ENCODE results near the gene FSTL3. TPM values are rescaled to one million over a fixed set of nuclear protein-coding genes. Genes with fewer than 3 reads are reported as not detected.

The FSTL3 gene
- total and polyA plus RNA-seq, 2 of the 13 experiments (the other 11 are each of a cell fraction or from before 2014, with no cell fraction given) = 13.5 to 15.6 TPM

DNA sequence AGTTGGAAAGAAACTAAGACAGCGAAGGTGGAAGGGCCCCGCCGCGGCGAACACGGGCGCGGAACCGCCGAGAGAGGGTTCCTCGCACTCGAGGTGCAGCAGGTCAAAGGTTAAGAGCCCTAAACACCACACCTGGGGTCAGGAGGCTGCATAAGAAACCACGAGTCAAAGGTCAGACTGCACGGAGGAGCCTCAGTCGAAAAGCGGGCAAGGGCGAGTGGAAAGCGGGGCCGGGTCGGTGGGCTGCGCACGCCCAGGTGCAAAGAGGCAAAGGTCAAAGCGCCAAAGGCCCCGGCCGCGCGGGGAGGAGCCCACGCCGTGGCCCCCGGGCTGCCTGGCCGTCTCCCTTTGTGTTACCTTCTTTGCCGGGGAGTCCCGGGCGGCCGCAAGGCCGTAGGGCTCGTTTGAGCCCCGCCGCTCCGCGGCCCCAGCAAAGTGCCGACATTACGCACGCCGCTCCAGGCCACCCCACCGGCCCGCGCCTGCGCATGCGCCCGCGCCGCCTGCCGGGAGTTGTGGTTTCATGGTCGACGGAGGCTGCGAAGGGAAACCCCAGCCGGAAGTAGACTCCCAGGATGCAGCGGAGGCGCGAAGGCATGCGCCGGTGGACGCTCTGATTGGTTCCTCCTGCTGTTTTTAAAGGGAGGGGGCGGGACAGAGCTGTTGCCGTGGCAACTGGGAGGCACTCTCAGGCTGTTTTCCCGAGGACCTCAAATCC lies 43.0 kb upstream of the FSTL3 start, which contains the start of gene POLRMT (continued):
- TF ChIP-seq, protein P1, sequence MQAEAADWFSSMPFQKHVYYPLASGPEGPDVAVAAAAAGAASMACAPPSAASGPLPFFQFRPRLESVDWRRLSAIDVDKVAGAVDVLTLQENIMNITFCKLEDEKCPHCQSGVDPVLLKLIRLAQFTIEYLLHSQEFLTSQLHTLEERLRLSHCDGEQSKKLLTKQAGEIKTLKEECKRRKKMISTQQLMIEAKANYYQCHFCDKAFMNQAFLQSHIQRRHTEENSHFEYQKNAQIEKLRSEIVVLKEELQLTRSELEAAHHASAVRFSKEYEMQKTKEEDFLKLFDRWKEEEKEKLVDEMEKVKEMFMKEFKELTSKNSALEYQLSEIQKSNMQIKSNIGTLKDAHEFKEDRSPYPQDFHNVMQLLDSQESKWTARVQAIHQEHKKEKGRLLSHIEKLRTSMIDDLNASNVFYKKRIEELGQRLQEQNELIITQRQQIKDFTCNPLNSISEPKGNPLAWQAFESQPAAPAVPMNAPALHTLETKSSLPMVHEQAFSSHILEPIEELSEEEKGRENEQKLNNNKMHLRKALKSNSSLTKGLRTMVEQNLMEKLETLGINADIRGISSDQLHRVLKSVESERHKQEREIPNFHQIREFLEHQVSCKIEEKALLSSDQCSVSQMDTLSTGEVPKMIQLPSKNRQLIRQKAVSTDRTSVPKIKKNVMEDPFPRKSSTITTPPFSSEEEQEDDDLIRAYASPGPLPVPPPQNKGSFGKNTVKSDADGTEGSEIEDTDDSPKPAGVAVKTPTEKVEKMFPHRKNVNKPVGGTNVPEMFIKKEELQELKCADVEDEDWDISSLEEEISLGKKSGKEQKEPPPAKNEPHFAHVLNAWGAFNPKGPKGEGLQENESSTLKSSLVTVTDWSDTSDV (CRISPR knock-in tag; IDR thresholded peaks at IDR 0.05) = no peak
- 0 out of 2 replicates have a peak, but pooled peaks have one; percentile 28 for TF ChIP-seq ZMAT3 (CRISPR knock-in tag; conservative IDR thresholded peaks at IDR 0.05)
- no peak for TF ChIP-seq ZNF30 (CRISPR knock-in tag; IDR thresholded peaks at IDR 0.05)
- TF ChIP-seq ZNF441 (CRISPR knock-in tag; IDR thresholded peaks at IDR 0.05; ENCODE audit: borderline replicate concordance) = no peak; the same call in 1 of the 2 replicates
- no peak for TF ChIP-seq ZNF704 (CRISPR knock-in tag; IDR thresholded peaks at IDR 0.05; ENCODE audit: borderline replicate concordance)
- peak; percentile 72; the same call in 1 of the 2 replicates for TF ChIP-seq MTF1 (CRISPR knock-in tag; IDR thresholded peaks at IDR 0.05)
- TF ChIP-seq ONECUT2 (CRISPR knock-in tag; IDR thresholded peaks at IDR 0.05) = no peak
- TF ChIP-seq ELF1 (CRISPR knock-in tag; IDR thresholded peaks at IDR 0.05) = peak; percentile 91
- TF ChIP-seq BHLHE40 (IDR thresholded peaks at IDR 0.05; ENCODE audit: low read length) = peak; percentile 31; the same call in 1 of the 2 replicates
- TF ChIP-seq MEIS2 (CRISPR knock-in tag; IDR thresholded peaks at IDR 0.05) = no peak; the same call in none of the 2 replicates
- TF ChIP-seq, protein P2, sequence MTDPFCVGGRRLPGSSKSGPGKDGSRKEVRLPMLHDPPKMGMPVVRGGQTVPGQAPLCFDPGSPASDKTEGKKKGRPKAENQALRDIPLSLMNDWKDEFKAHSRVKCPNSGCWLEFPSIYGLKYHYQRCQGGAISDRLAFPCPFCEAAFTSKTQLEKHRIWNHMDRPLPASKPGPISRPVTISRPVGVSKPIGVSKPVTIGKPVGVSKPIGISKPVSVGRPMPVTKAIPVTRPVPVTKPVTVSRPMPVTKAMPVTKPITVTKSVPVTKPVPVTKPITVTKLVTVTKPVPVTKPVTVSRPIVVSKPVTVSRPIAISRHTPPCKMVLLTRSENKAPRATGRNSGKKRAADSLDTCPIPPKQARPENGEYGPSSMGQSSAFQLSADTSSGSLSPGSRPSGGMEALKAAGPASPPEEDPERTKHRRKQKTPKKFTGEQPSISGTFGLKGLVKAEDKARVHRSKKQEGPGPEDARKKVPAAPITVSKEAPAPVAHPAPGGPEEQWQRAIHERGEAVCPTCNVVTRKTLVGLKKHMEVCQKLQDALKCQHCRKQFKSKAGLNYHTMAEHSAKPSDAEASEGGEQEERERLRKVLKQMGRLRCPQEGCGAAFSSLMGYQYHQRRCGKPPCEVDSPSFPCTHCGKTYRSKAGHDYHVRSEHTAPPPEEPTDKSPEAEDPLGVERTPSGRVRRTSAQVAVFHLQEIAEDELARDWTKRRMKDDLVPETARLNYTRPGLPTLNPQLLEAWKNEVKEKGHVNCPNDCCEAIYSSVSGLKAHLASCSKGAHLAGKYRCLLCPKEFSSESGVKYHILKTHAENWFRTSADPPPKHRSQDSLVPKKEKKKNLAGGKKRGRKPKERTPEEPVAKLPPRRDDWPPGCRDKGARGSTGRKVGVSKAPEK (CRISPR knock-in tag; IDR thresholded peaks at IDR 0.05; ENCODE audit: borderline replicate concordance) = no peak
- no peak for TF ChIP-seq ZBTB44 (CRISPR knock-in tag; IDR thresholded peaks at IDR 0.05)
- peak; percentile 84 for TF ChIP-seq GATAD1 (CRISPR knock-in tag; IDR thresholded peaks at IDR 0.05)
- TF ChIP-seq ZSCAN21 (CRISPR knock-in tag; IDR thresholded peaks at IDR 0.05; ENCODE audit: borderline replicate concordance) = peak; percentile 60; the same call in 1 of the 2 replicates
- TF ChIP-seq ZNF329 (CRISPR knock-in tag; IDR thresholded peaks at IDR 0.05; ENCODE audit: low read depth) = no peak
- TF ChIP-seq HDAC6 (IDR thresholded peaks at IDR 0.05; ENCODE audit: low read depth, low read length) = no peak
- peak; percentile 37; the same call in 1 of the 2 replicates for TF ChIP-seq KMT2B (CRISPR knock-in tag; IDR thresholded peaks at IDR 0.05)
- TF ChIP-seq ZNF383 (CRISPR knock-in tag; IDR thresholded peaks at IDR 0.05; ENCODE audit: borderline replicate concordance) = no peak
- peak; percentile 88 for TF ChIP-seq U2AF1 (optimal IDR thresholded peaks at IDR 0.05; ENCODE audit: low read depth, low read length)
- TF ChIP-seq ZNF432 (CRISPR knock-in tag; IDR thresholded peaks at IDR 0.05; ENCODE audit: borderline replicate concordance) = no peak
- no peak for TF ChIP-seq NFE2 (CRISPR knock-in tag; IDR thresholded peaks at IDR 0.05)

All from HepG2 (cell line).